ENCODE data around the gene CD44.

DNA sequence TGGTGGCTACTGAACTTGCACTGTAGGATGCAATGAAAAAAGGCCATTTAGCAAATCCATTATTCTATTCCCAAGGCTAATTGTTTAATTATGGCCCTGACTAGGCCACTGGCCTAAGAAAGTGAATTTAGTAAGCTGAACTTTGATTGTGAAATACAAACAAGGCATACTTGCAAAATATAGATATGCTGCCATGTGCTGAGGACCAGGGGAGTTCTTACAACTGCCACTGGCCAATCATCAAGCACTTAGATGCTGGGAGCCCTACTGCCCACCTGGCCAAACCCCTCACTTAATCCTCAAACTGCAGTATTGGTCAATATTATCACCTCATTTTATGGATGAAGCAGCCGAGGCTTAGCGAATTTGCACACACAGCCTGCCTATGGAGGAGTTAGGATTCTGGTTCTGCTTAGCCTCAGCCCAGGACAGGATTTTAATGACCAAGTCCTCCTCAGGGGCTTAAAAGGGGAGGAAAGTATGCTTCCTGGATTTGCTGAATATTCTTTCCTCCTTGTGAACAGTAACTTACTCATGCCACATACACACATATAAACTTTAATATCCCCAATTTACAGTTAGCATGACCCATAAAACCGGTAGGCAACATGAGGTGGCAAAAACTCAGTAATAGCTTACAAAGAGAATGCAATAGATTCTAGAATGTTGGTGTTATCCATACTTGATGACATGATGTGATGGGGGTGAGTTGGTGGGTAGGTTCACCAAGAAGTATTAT is 39.3 kb downstream of the CD44 start:
- TF ChIP-seq POLR2A (IDR thresholded peaks at IDR 0.05), result no peak
- TF ChIP-seq, protein P1, sequence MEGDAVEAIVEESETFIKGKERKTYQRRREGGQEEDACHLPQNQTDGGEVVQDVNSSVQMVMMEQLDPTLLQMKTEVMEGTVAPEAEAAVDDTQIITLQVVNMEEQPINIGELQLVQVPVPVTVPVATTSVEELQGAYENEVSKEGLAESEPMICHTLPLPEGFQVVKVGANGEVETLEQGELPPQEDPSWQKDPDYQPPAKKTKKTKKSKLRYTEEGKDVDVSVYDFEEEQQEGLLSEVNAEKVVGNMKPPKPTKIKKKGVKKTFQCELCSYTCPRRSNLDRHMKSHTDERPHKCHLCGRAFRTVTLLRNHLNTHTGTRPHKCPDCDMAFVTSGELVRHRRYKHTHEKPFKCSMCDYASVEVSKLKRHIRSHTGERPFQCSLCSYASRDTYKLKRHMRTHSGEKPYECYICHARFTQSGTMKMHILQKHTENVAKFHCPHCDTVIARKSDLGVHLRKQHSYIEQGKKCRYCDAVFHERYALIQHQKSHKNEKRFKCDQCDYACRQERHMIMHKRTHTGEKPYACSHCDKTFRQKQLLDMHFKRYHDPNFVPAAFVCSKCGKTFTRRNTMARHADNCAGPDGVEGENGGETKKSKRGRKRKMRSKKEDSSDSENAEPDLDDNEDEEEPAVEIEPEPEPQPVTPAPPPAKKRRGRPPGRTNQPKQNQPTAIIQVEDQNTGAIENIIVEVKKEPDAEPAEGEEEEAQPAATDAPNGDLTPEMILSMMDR (IDR thresholded peaks at IDR 0.05), result no peak

Data from right lobe of liver (tissue), 4 donors.